Measurements from ENCODE around the gene TMEFF2.

- TF ChIP-seq CTCF (IDR thresholded peaks at IDR 0.05 in 8 of 11, conservative IDR thresholded peaks at IDR 0.05 in 3 of 11): no peak
- TF ChIP-seq POLR2A (IDR thresholded peaks at IDR 0.05): no peak
- TF ChIP-seq POLR2AphosphoS5 (IDR thresholded peaks at IDR 0.05): no peak
Observed at GRCh38 chr2:192044496-192044895, 150.2 kb downstream of the TMEFF2 start.

Data from spleen (tissue), 7 donors.